Measurements from ENCODE around the gene SYNJ2BP.

Gene SYNJ2BP

GRCh38 chr14:70382536-70382935 is 34.4 kb downstream of the SYNJ2BP start:
- no peak overlapping the region for H3K27ac ChIP-seq
- DNase-seq (ENCODE audit: low spot score) = no peak
- no peak overlapping the region for H3K4me3 ChIP-seq
- no peak for TF ChIP-seq CTCF (IDR thresholded peaks at IDR 0.05)

GRCh38 chr14:70380824-70381223 is 36.1 kb downstream of the SYNJ2BP start:
- no peak for TF ChIP-seq CTCF (IDR thresholded peaks at IDR 0.05)
- Histone ChIP-seq H3K27ac (no peak overlapping the region), H3K4me3 (no peak overlapping the region)
- DNase-seq (ENCODE audit: low spot score) = no peak

- Histone ChIP-seq H3K4me3 (no peak overlapping the region), H3K27ac (no peak overlapping the region)
- no peak for TF ChIP-seq CTCF (IDR thresholded peaks at IDR 0.05)
- DNase-seq (ENCODE audit: low spot score) = no peak
These were observed 38.2 kb downstream of the SYNJ2BP start for GRCh38 chr14:70378696-70379095.

Measured in coronary artery (tissue), 2 donors.